LNCaP clone FGC (cell line): ENCODE results near the gene MCM3AP.
"Not testable (repeated sequence)": the region's sequence is repeated elsewhere in the genome, so short reads cannot be mapped to it uniquely, and the experiment has no call there.

Experiments used
- DNase-seq: peaks from one replicate; pipeline ENCODE4 v3.0.0-alpha.2; 2011; ENCODE audit warnings: low read depth
- H3K4me3 ChIP-seq: 2 replicates; pipeline ENCODE4 v1.5.1; 2011; ENCODE audit warnings: mild to moderate bottlenecking, low read depth, low read length, control low read depth
- TF ChIP-seq, protein P1 (sequence below): IDR thresholded peaks from 2 replicates; pipeline ENCODE4 v1.5.1; 2012; ENCODE audit warnings: mild to moderate bottlenecking; ENCODE audit not compliant: control insufficient read depth, insufficient read depth; ENCODE audit errors: extremely low read depth

MCM3AP gene

DNA sequence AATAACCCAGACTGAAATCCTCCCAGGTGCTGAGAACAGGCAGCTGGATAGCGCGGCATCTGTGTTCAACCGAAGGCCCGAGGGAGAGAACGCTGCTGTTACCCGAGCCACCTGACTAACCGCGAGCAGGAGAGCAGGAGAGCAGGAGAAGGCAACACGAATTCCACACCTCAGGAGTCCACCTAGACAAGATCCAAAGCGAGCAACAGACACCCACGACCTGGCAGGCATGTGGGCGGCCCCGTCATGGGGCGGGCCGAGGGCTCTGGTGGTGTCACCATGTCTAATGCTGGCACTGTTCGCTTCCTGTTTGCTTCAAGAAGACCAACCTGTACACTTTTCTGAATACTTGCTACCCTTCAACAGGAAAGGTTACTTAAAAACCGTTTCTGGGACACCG, 80.2 kb downstream of the MCM3AP start:
- TF ChIP-seq, protein P1, sequence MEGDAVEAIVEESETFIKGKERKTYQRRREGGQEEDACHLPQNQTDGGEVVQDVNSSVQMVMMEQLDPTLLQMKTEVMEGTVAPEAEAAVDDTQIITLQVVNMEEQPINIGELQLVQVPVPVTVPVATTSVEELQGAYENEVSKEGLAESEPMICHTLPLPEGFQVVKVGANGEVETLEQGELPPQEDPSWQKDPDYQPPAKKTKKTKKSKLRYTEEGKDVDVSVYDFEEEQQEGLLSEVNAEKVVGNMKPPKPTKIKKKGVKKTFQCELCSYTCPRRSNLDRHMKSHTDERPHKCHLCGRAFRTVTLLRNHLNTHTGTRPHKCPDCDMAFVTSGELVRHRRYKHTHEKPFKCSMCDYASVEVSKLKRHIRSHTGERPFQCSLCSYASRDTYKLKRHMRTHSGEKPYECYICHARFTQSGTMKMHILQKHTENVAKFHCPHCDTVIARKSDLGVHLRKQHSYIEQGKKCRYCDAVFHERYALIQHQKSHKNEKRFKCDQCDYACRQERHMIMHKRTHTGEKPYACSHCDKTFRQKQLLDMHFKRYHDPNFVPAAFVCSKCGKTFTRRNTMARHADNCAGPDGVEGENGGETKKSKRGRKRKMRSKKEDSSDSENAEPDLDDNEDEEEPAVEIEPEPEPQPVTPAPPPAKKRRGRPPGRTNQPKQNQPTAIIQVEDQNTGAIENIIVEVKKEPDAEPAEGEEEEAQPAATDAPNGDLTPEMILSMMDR = no peak
- DNase-seq = no peak

DNA sequence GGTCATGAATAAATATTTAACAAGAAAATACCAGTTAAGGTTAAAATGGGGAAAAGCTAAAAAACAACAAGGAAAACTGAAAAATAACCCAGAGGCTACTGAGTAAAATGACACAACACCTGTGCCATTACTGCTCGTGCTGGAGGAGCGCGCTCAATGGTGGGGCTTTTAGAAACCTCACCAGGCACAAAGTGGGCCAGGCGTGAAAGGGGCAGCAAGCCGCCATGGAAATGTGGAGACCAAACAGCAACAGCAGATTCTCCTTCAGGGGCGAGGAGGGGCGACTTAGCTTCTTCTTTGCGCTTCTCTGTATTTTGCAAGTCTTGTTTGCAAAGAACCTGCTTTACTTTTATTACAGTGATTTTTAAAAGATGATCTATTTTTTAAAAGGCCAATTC, 82.2 kb downstream of the MCM3AP start:
- H3K4me3 ChIP-seq = no peak overlapping the region
- no peak for DNase-seq
- TF ChIP-seq, protein P1 = no peak

More for the DNA sequence above, 80.2 kb downstream of the MCM3AP start:
- H3K4me3 ChIP-seq = no peak overlapping the region

DNA sequence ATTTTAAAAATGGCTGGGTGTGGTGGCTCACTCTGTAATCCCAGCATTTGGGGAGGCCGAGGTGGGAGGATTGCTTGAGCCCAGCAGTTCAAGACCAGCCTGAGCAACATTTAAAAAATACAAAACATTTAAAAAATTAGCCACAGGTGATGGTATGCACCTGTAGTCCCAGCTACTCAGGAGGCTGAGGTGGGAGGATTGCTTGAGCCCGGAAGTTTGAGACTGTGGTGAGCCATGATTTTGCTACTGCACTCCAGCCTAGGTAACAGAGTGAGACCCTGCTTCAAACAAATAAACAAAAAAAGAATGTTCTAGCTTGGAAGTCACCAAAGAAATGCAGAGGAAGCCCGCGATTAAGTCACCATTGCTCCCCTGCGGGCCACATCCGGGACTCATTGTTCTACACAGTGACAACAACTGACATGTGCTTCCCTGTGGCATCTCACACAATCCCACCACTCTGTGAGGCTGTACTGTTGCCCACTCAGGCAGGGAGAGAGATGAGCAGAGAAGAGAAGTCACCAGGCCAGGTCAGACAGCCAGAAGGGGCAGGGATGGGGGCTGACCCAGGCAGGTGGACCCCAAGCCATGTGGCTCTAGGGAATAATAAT, 82.7 kb downstream of the MCM3AP start:
- no peak for DNase-seq
- TF ChIP-seq, protein P1 = no peak
- no peak overlapping the region for H3K4me3 ChIP-seq

DNA sequence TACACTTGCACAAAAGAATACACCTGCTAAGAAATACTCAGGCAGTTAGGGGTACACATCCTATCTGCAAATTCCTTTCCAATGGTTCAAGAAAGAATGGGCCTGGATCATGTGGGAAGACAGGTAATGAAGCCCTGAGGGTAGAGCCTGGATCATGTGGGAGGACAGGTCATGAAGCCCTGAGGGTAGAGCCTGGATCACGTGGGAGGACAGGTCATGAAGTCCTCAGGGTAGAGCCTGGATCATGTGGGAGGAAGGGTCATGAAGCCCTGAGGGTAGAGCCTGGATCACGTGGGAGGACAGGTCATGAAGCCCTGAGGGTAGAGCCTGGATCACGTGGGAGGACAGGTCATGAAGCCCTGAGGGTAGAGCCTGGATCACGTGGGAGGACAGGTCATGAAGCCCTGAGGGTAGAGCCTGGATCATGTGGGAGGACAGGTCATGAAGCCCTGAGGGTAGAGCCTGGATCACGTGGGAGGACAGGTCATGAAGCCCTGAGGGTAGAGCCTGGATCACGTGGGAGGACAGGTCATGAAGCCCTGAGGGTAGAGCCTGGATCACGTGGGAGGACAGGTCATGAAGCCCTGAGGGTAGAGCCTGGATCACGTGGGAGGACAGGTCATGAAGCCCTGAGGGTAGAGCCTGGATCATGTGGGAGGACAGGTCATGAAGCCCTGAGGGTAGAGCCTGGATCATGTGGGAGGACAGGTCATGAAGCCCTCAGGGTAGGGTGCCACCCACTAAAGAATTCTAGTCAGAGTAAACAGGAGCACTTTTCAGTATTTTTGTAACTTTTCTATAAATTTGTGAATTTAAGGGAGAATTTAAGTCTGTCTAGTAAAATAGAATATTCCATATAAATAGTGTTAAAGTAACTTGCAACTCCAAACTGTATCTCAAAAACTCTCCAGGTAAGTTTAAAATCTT, 84.3 kb downstream of the MCM3AP start:
- DNase-seq, H3K4me3 ChIP-seq: not testable (repeated sequence)

DNA sequence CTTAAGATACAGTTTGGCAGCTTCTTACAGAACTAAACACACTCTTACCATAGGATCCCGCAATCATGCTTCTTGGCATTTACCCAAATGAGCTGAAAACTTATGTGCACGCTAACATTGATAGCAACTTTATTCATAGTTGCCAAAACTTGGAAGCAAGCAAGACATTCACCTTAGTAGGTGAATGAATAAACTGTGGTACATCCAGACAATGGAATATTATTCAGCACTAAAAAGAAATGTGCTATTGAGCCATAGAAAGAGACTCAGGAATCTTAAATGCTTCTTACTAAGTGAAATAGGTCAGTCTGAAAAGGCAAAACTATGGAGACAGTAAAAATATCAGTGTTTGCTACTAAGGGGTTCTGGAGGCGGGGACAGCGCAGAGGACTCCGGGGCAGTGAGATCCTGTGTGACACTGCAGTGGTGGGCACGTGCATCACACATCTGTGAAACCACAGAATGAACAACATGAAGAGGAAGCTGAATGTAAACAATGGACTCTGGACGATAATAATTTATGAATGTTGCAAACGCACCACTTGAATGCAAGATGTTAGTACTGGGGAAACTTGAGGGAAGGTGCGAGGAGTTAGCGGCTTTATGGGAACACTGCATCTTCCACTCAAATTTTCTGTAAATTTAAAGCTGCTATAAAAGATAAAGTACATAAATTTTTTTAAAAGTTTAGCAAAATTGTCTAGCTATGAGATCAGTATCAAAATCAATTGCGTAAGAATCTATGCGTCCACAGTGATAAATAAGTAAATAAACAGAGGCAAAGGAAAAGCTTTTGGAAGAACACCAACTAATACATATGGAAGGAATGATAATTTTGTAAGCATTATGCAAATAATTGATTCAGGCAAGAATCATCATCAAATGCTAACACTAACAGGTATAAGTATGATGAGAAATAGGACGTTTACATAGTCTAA, 85.7 kb downstream of the MCM3AP start:
- TF ChIP-seq, protein P1 = no peak
- H3K4me3 ChIP-seq = no peak overlapping the region
- no peak for DNase-seq

DNA sequence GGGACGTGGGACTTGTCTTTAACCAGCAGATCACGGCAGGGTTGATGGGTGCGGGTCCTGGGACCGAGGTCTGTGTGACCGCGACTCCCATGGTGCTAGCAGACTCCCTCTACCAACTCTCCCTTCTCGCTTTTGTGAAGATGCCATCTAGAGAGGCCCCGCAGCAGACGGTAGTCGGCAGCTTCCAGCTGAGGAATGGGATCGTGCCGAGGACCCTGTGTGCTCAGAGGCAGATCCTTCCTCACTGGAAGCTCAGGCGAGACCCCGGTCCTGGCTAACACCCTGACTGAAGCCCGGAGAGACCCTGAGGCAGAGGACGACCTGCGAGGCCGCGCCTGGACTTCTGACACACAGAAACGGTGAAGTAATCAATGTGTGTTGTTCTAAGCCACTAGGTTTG, 88.7 kb downstream of the MCM3AP start:
- DNase-seq = no peak
- TF ChIP-seq, protein P1 = no peak
- H3K4me3 ChIP-seq = no peak overlapping the region
